ENCODE data around the gene UBE2V1.

DNA sequence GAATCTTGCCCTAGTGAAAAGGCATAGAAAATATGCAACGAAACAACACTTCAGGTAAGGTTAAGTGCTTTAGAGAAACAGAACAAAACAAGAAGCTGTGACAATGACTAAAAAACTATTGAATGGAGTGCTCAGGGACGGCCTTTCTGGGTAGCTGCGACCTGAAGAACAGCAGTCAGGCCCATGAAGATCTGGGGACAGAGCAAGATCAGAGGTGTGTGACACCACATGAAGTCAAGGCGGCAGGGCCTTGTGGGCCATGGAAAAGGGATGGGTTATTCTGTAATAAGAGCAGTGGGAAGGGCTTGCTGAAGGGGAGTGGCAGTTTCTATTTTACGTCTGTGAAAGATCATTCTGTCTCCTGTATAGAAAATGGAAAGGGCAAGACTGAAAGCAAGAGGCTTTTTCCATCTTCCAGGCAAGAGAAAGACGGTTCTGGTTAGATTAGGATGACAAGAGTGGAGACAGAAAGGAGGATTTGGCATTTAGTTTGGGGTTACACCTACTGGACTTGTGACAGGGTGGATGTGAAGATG, 5.1 kb downstream of the UBE2V1 start:
- TF ChIP-seq CTCF (IDR thresholded peaks at IDR 0.05) (no peak), POLR2AphosphoS5 (IDR thresholded peaks at IDR 0.05) (no peak), POLR2A (IDR thresholded peaks at IDR 0.05) (no peak)

All from prostate gland (tissue), 2 donors.